Neuron (in vitro differentiated cells): Measurements from ENCODE around the gene UST.
"Not testable (repeated sequence)": the region's sequence is repeated elsewhere in the genome, so short reads cannot be mapped to it uniquely, and the experiment has no call there.

ENCODE experiments used
- H2AFZ ChIP-seq: one replicate; pipeline ENCODE4 v1.6.1; 2013; ENCODE audit warnings: low read depth, mild to moderate bottlenecking, inconsistent platforms, low read length, moderate library complexity
- H3K27me3 ChIP-seq: one replicate; pipeline ENCODE4 v1.6.1; 2013; ENCODE audit warnings: low read length; ENCODE audit not compliant: insufficient read depth
- H3K36me3 ChIP-seq: one replicate; pipeline ENCODE4 v1.6.1; 2013; ENCODE audit warnings: low read length; ENCODE audit not compliant: insufficient read depth
- H3K4me1 ChIP-seq: one replicate; pipeline ENCODE4 v1.6.1; 2013; ENCODE audit warnings: low read length; ENCODE audit not compliant: insufficient read depth
- H3K4me3 ChIP-seq: 2 replicates; pipeline ENCODE4 v1.5.1; 2013; ENCODE audit warnings: mild to moderate bottlenecking, low read length, moderate library complexity
- H3K9me3 ChIP-seq: one replicate; pipeline ENCODE4 v1.6.1; 2013; ENCODE audit warnings: low read length

The UST gene

DNA sequence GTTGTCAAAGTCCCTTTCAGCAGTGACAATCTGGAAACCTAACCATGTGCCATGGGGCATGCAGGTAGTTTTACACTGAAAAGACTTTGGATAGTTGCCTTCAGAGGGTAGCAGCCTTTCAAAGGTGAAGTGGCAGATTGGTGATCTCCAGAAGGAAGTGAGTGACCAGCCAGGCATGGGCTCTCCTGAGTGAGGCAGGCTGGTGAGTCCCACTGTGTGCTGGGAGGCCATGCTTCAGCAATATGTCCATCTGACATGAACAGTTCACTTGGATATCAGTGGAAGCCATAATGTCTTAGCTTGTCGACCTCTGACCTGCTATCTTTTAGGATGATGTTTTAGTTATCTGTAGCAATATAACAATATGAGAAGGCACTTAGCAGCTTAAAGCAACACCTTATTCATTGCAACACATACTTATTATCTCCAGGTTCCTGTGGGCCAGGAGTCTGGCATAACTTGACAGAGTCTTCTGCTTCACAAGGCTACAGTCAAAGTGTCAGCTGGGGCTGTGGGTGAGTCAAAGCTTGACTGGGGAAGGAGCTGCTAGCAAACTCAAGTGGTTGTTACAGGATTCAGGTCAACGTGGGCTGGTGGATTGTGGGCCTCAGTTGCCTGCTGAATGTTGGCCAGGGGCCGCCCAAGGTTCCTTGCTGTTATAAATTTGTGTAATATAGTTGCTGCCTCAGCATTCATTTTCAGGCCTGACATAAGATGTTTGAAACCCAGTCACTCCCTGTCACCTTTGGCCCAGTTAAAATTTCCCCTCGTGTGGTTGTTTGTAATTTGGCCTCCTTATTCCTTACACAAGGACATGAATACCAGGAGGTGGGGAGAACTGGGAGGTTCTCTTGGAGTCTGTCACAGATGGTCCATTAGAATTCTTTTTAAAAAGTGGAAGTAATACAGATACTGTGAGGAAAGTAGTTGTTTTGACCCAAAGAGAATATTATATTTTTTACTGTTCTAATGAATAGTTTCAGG, 100.2 kb downstream of the UST start:
- H3K27me3 ChIP-seq = no peaks in the 10 kb centered on the region
- H3K4me3 ChIP-seq = no peak overlapping the region
- H3K4me1 ChIP-seq = peaks cover 9% of the 10 kb centered on the region
- no peaks in the 10 kb centered on the region for H3K9me3 ChIP-seq
- no peaks in the 10 kb centered on the region for H3K36me3 ChIP-seq
- H2AFZ ChIP-seq = no peak overlapping the region

- no peak overlapping the region for H3K4me3 ChIP-seq
- peaks cover 9% of the 10 kb centered on the region for H3K4me1 ChIP-seq
- no peaks in the 10 kb centered on the region for H3K27me3 ChIP-seq
- H3K36me3 ChIP-seq = no peaks in the 10 kb centered on the region
- no peaks in the 10 kb centered on the region for H3K9me3 ChIP-seq
- no peak overlapping the region for H2AFZ ChIP-seq
Measured at GRCh38 chr6:148848915-148849314, 102.1 kb downstream of the UST start.

GRCh38 chr6:148849449-148849848, 102.6 kb downstream of the UST start:
- H3K36me3 ChIP-seq, H3K4me1 ChIP-seq, H3K27me3 ChIP-seq, H2AFZ ChIP-seq, H3K9me3 ChIP-seq, H3K4me3 ChIP-seq: not testable (repeated sequence)

DNA sequence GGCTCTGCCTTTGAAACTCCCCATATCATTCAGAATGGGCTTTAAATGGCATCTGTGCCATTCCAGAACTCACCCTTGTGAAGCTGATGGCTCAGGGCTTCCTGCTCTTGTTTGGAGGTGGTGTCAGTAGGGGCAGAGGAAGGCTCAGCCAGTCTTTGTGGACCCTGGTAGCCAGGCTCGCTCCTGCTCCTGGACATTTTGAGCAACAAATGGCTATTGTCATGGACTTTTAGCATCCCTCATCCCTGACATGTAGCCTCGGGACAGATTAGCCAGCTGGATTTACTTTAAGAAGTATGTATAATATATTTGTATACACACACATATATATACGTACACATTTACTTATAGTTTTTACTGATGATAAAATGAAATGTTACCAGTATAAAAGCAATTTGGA, 104.1 kb downstream of the UST start:
- Histone ChIP-seq H3K36me3 (no peaks in the 10 kb centered on the region), H2AFZ (no peak overlapping the region), H3K4me1 (peaks cover 9% of the 10 kb centered on the region), H3K27me3 (no peaks in the 10 kb centered on the region), H3K9me3 (no peaks in the 10 kb centered on the region), H3K4me3 (no peak overlapping the region)

GRCh38 chr6:148851683-148852556, 105.1 kb downstream of the UST start:
- no peaks in the 10 kb centered on the region for H3K9me3 ChIP-seq
- no peak overlapping the region for H3K4me3 ChIP-seq
- H3K27me3 ChIP-seq = no peaks in the 10 kb centered on the region
- H3K4me1 ChIP-seq = peaks cover 9% of the 10 kb centered on the region
- no peak overlapping the region for H2AFZ ChIP-seq
- no peaks in the 10 kb centered on the region for H3K36me3 ChIP-seq

DNA sequence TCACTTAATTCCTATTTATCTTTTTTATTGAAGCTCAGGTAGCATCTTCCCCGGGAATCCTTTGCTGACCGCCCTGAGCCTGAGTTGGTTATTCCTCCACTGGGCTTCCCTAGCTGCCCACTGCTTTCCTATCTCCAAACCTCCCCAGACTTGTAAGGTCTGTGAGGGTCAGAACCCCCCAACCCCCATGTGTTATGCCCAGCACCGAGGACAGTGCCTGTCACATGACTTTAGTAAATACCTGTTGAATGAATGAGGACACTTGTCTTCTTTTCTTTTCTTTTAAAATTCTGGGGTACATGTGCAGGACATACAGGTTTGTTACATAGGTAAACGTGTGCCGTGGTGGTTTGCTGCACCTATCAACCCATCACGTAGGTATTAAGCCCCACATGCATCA, 105.9 kb downstream of the UST start:
- no peak overlapping the region for H2AFZ ChIP-seq
- H3K9me3 ChIP-seq = no peaks in the 10 kb centered on the region
- peaks cover 9% of the 10 kb centered on the region for H3K4me1 ChIP-seq
- no peak overlapping the region for H3K4me3 ChIP-seq
- no peaks in the 10 kb centered on the region for H3K36me3 ChIP-seq
- no peaks in the 10 kb centered on the region for H3K27me3 ChIP-seq

DNA sequence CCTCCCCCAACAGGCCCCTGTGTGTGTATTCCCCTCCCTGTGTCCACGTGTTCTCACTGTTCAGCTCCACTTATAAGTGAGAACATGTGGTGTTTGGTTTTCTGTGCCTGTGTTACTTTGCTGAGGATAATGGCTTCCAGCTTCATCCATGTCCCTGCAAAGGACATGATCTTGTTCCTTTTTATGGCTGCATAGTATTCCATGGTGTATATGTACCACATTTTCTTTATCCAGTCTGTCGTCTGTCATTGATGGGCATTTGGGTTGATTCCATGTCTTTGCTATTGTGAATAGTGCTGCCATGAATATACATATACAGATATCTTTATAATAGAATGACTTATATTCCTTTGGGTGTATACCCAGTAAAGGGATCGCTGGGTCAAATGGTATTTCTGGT, 106.3 kb downstream of the UST start:
- not testable (repeated sequence) for H3K36me3 ChIP-seq, H3K9me3 ChIP-seq, H3K27me3 ChIP-seq, H3K4me3 ChIP-seq, H3K4me1 ChIP-seq, H2AFZ ChIP-seq

DNA sequence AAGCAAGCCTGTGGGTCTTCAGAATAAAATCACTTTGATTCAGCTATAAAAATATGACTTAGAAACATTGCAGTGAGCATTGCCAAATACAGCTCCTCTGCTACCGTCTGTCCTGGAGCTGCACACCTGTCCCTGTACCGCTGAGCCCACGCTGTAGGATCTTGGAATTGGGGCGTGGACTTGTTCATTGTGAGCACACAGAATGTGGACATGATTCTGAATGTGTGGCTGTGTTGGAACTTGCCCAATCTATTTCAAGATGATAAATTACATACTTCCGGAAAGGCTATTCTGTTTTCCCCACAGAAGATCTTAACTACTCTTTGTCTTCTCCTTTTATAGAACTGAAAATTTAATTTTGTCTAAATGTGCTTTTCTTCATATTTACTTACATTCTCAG, 107.3 kb downstream of the UST start:
- H3K4me1 ChIP-seq = peaks cover 9% of the 10 kb centered on the region
- H3K4me3 ChIP-seq = no peak overlapping the region
- no peaks in the 10 kb centered on the region for H3K27me3 ChIP-seq
- no peaks in the 10 kb centered on the region for H3K9me3 ChIP-seq
- H2AFZ ChIP-seq = no peak overlapping the region
- H3K36me3 ChIP-seq = no peaks in the 10 kb centered on the region

GRCh38 chr6:148854992-148855391, 108.2 kb downstream of the UST start:
- Histone ChIP-seq H3K4me1 (peaks cover 9% of the 10 kb centered on the region), H3K4me3 (no peak overlapping the region), H3K27me3 (no peaks in the 10 kb centered on the region), H3K36me3 (no peaks in the 10 kb centered on the region), H2AFZ (no peak overlapping the region), H3K9me3 (no peaks in the 10 kb centered on the region)

GRCh38 chr6:148855744-148856143, 108.9 kb downstream of the UST start:
- Histone ChIP-seq H2AFZ (no peak overlapping the region), H3K27me3 (no peaks in the 10 kb centered on the region), H3K4me3 (no peak overlapping the region), H3K4me1 (peaks cover 9% of the 10 kb centered on the region), H3K9me3 (no peaks in the 10 kb centered on the region), H3K36me3 (no peaks in the 10 kb centered on the region)

GRCh38 chr6:148857798-148858390, 111.1 kb downstream of the UST start:
- H2AFZ ChIP-seq = no peak overlapping the region
- H3K9me3 ChIP-seq = no peaks in the 10 kb centered on the region
- H3K4me1 ChIP-seq = no peaks in the 10 kb centered on the region
- H3K36me3 ChIP-seq = no peaks in the 10 kb centered on the region
- no peak overlapping the region for H3K4me3 ChIP-seq
- no peaks in the 10 kb centered on the region for H3K27me3 ChIP-seq

- not testable (repeated sequence) for H3K36me3 ChIP-seq, H2AFZ ChIP-seq, H3K9me3 ChIP-seq, H3K27me3 ChIP-seq, H3K4me3 ChIP-seq
- H3K4me1 ChIP-seq = peaks cover 25% of the 10 kb centered on the region
Measured at GRCh38 chr6:148864132-148864531, 117.3 kb downstream of the UST start.

DNA sequence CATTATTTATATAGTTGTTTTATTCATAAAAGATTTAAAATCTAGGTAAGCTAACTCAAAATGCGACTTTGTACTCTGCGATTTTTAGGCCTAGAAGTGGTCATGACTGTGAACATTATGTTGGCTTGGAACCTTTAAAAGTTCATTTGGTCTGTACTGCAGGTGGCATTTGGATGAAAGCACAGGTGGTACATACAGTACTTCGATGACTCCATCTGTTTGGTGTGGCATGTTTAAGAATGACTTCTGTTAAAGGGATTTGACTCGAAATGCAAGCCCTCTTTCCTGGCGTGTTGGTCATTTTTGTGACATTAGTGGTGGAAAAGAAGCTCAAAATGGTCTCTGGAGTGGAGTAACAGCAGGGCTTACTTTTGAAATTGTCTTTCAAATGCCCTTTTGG, 118.1 kb downstream of the UST start:
- Histone ChIP-seq H2AFZ (no peak overlapping the region), H3K36me3 (no peaks in the 10 kb centered on the region), H3K4me1 (peaks cover 29% of the 10 kb centered on the region), H3K4me3 (no peak overlapping the region), H3K9me3 (no peaks in the 10 kb centered on the region), H3K27me3 (no peaks in the 10 kb centered on the region)
